Measurements from ENCODE around the gene CATSPERD.

The CATSPERD gene

GRCh38 chr19:5789886-5790558 is 69.6 kb downstream of the CATSPERD start:
- TF ChIP-seq, protein P1, sequence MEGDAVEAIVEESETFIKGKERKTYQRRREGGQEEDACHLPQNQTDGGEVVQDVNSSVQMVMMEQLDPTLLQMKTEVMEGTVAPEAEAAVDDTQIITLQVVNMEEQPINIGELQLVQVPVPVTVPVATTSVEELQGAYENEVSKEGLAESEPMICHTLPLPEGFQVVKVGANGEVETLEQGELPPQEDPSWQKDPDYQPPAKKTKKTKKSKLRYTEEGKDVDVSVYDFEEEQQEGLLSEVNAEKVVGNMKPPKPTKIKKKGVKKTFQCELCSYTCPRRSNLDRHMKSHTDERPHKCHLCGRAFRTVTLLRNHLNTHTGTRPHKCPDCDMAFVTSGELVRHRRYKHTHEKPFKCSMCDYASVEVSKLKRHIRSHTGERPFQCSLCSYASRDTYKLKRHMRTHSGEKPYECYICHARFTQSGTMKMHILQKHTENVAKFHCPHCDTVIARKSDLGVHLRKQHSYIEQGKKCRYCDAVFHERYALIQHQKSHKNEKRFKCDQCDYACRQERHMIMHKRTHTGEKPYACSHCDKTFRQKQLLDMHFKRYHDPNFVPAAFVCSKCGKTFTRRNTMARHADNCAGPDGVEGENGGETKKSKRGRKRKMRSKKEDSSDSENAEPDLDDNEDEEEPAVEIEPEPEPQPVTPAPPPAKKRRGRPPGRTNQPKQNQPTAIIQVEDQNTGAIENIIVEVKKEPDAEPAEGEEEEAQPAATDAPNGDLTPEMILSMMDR (conservative IDR thresholded peaks at IDR 0.05; ENCODE audit: low read depth, low read length) = no peak

DNA sequence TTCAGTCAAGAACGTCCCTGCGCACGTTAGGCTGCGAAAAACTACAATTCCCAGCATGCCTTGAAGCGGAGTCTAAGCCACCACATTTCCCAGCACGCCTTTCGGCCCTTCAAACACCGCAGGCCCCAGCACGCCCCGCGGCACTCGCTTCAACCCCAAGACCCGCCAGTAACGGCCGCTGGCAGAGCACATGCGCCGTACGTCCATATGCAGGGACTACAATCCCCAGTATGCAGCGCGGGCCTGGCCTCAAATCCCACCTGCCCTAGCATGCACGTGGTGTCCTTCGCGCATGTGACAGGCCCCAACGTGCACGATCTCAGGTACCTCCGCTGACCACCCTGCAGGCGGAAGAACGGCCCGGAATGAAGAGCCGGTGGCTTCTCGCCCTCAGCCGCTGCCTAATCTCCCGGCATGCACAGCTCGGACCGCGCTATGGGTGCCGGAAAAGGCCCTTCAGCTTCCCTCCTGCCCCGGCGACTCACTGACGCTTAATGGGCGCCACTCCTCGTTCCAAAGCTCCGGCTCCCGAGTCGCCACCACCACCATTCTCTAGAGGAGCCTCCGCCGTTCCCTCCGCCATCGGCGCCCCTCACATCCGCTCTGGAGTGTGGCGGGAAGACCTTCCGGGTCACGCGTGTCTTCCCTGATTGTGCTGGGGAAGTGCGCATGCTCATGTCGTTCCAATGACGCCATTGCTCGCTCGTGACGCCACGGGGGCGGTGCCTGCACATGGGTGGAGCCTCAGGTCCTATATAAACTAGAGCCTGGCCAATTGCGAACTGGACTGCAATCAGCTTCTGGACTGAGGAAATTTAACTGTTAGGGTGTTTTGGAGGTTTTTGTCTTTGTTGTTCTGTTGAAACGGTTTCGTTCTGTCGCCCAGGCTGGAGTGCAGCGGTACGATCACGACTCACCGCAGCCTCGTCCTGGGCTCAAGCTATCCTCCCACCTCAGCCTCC is 70.4 kb downstream of the CATSPERD start, which contains the start of gene DUS3L:
TSS of gene DUS3L (minus strand) at position 605 of the 962 bp plus-strand sequence. CDS start at position 583, 22 bp downstream.
- DNase-seq (ENCODE audit: low read depth) = peak; percentile 100
- TF ChIP-seq, protein P1 (conservative IDR thresholded peaks at IDR 0.05; ENCODE audit: low read depth, low read length) = no peak
- peak within 1 kb of the TSS; percentile 97 for H3K4me3 ChIP-seq (ENCODE audit: low read depth, low read length)

More at GRCh38 chr19:5789886-5790558, 69.6 kb downstream of the CATSPERD start:
- peak overlapping the region; percentile 97 for H3K4me3 ChIP-seq (ENCODE audit: low read depth, low read length)
- DNase-seq (ENCODE audit: low read depth) = no peak

GRCh38 chr19:5792224-5792623 is 71.8 kb downstream of the CATSPERD start:
- H3K4me3 ChIP-seq (ENCODE audit: low read depth, low read length) = no peak overlapping the region
- TF ChIP-seq, protein P1 (conservative IDR thresholded peaks at IDR 0.05; ENCODE audit: low read depth, low read length) = no peak
- DNase-seq (ENCODE audit: low read depth) = no peak

GRCh38 chr19:5793188-5793587 is 72.8 kb downstream of the CATSPERD start:
- TF ChIP-seq, protein P1 (conservative IDR thresholded peaks at IDR 0.05; ENCODE audit: low read depth, low read length) = no peak

GRCh38 chr19:5795382-5795919 is 75.0 kb downstream of the CATSPERD start:
- TF ChIP-seq, protein P1 (conservative IDR thresholded peaks at IDR 0.05; ENCODE audit: low read depth, low read length) = no peak
- H3K4me3 ChIP-seq (ENCODE audit: low read depth, low read length) = no peak overlapping the region
- DNase-seq (ENCODE audit: low read depth) = no peak

More at GRCh38 chr19:5793188-5793587, 72.8 kb downstream of the CATSPERD start:
- DNase-seq (ENCODE audit: low read depth) = no peak
- no peak overlapping the region for H3K4me3 ChIP-seq (ENCODE audit: low read depth, low read length)

DNA sequence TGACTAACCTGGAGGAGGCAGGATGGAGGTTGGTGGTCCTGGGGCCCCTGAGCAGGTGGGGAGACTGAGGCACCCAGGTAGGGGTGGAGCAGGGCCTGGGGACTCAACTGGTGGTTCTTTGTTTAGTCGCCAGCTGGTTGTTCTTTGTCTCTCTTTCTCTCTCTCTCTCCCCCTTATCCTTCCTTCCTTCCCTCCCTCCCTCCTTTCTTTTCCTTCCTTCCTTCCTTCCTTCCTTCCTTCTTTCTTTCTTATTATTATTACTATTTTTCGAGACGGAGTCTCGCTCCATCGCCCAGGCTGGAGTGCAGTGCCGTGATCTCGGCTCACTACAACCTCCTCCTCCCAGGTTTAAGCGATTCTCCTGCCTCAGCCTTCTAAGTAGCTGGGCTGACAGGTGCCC is 77.8 kb downstream of the CATSPERD start:
- TF ChIP-seq, protein P1 (conservative IDR thresholded peaks at IDR 0.05; ENCODE audit: low read depth, low read length) = no peak
- DNase-seq (ENCODE audit: low read depth) = no peak
- H3K4me3 ChIP-seq (ENCODE audit: low read depth, low read length) = no peak overlapping the region
